HEK293 (cell line): Measurements from ENCODE around the gene ITGA7.

ENCODE experiments used
- BCL11B ChIP-seq: fragments of 450-650 bp; formaldehyde crosslinking; IDR thresholded peaks from 2 replicates; pipeline ENCODE4 v1.5.1; 2016; ENCODE audit warnings: low read depth, missing biosample characterization, missing genetic modification characterization
- GLI2 ChIP-seq: fragments of 450-650 bp; formaldehyde crosslinking; IDR thresholded peaks from 2 replicates; pipeline ENCODE4; 2017; ENCODE audit warnings: missing biosample characterization, missing genetic modification characterization, low read depth, borderline replicate concordance
- IKZF3 ChIP-seq: fragments of 450-650 bp; IDR thresholded peaks from 2 replicates; pipeline ENCODE4 v1.5.0; 2018; ENCODE audit warnings: missing biosample characterization, mild to moderate bottlenecking, missing genetic modification characterization, moderate library complexity
- KLF7 ChIP-seq: fragments of 450-650 bp; formaldehyde crosslinking; IDR thresholded peaks from 2 replicates; pipeline ENCODE4 v1.5.1; 2016; ENCODE audit warnings: missing biosample characterization, missing genetic modification characterization, borderline replicate concordance
- MYNN ChIP-seq: fragments of 450-650 bp; formaldehyde crosslinking; IDR thresholded peaks from 2 replicates; pipeline ENCODE4 v1.5.1; 2016; ENCODE audit warnings: missing biosample characterization, missing genetic modification characterization, borderline replicate concordance
- OSR2 ChIP-seq: fragments of 450-650 bp; formaldehyde crosslinking; IDR thresholded peaks from 2 replicates; pipeline ENCODE4 v1.5.1; 2016; ENCODE audit warnings: missing biosample characterization, missing genetic modification characterization
- PRDM4 ChIP-seq: fragments of 450-650 bp; formaldehyde crosslinking; IDR thresholded peaks from 2 replicates; pipeline ENCODE4 v1.5.1; 2017; ENCODE audit warnings: missing biosample characterization, missing genetic modification characterization
- SALL2 ChIP-seq: fragments of 450-650 bp; formaldehyde crosslinking; IDR thresholded peaks from 2 replicates; pipeline ENCODE4 v1.5.0; 2017; ENCODE audit warnings: missing biosample characterization, mild to moderate bottlenecking, missing genetic modification characterization, borderline replicate concordance
- SP3 ChIP-seq: fragments of 450-650 bp; formaldehyde crosslinking; IDR thresholded peaks from 2 replicates; pipeline ENCODE4 v1.5.1; 2016; ENCODE audit warnings: missing biosample characterization, missing genetic modification characterization
- TCF7L2 ChIP-seq: IDR thresholded peaks from 2 replicates; pipeline ENCODE4 v1.6.1; 2011; ENCODE audit warnings: low read depth, mild to moderate bottlenecking, inconsistent platforms, low read length, moderate library complexity, borderline replicate concordance
- YY1 ChIP-seq: fragments of 450-650 bp; formaldehyde crosslinking; IDR thresholded peaks from 2 replicates; pipeline ENCODE4 v1.5.1; 2018; ENCODE audit warnings: missing biosample characterization, missing genetic modification characterization
- ZBTB20 ChIP-seq: fragments of 450-650 bp; formaldehyde crosslinking; IDR thresholded peaks from 2 replicates; pipeline ENCODE4 v1.5.1; 2016; ENCODE audit warnings: missing biosample characterization, missing genetic modification characterization
- ZBTB21 ChIP-seq: fragments of 450-650 bp; formaldehyde crosslinking; IDR thresholded peaks from 2 replicates; pipeline ENCODE4 v1.5.1; 2017; ENCODE audit warnings: missing biosample characterization, missing genetic modification characterization
- ZFP3 ChIP-seq: fragments of 450-650 bp; formaldehyde crosslinking; IDR thresholded peaks from 2 replicates; pipeline ENCODE4 v1.5.1; 2016; ENCODE audit warnings: low read depth, missing biosample characterization, missing genetic modification characterization
- ZFP41 ChIP-seq: fragments of 450-650 bp; formaldehyde crosslinking; IDR thresholded peaks from 2 replicates; pipeline ENCODE4 v1.5.1; 2016; ENCODE audit warnings: missing biosample characterization, missing genetic modification characterization, borderline replicate concordance
- ZIC2 ChIP-seq: fragments of 450-650 bp; formaldehyde crosslinking; IDR thresholded peaks from 2 replicates; pipeline ENCODE4 v1.5.1; 2016; ENCODE audit warnings: missing biosample characterization, missing genetic modification characterization
- ZNF155 ChIP-seq: fragments of 450-650 bp; formaldehyde crosslinking; IDR thresholded peaks from 2 replicates; pipeline ENCODE4 v1.5.1; 2016; ENCODE audit warnings: missing biosample characterization, missing genetic modification characterization
- ZNF157 ChIP-seq: fragments of 450-650 bp; formaldehyde crosslinking; IDR thresholded peaks from 2 replicates; pipeline ENCODE4 v1.5.1; 2016; ENCODE audit warnings: missing biosample characterization, missing genetic modification characterization
- ZNF184 ChIP-seq: fragments of 450-650 bp; IDR thresholded peaks from 2 replicates; pipeline ENCODE4 v1.5.1; 2018; ENCODE audit warnings: missing biosample characterization, mild to moderate bottlenecking, missing genetic modification characterization
- ZNF19 ChIP-seq: fragments of 450-650 bp; formaldehyde crosslinking; IDR thresholded peaks from 2 replicates; pipeline ENCODE4; 2016; ENCODE audit warnings: missing biosample characterization, missing genetic modification characterization, low read depth
- ZNF214 ChIP-seq: fragments of 450-650 bp; formaldehyde crosslinking; IDR thresholded peaks from 2 replicates; pipeline ENCODE4 v1.5.1; 2017; ENCODE audit warnings: missing biosample characterization, mild to moderate bottlenecking, missing genetic modification characterization, borderline replicate concordance
- ZNF23 ChIP-seq: fragments of 450-650 bp; formaldehyde crosslinking; IDR thresholded peaks from 2 replicates; pipeline ENCODE4 v1.5.1; 2016; ENCODE audit warnings: missing biosample characterization, missing genetic modification characterization, borderline replicate concordance
- ZNF248 ChIP-seq: fragments of 450-650 bp; formaldehyde crosslinking; IDR thresholded peaks from 2 replicates; pipeline ENCODE4 v1.5.1; 2017; ENCODE audit warnings: missing biosample characterization, missing genetic modification characterization
- ZNF37A ChIP-seq: fragments of 450-650 bp; IDR thresholded peaks from 2 replicates; pipeline ENCODE4 v1.5.1; 2018; ENCODE audit warnings: missing biosample characterization, missing genetic modification characterization
- ZNF433 ChIP-seq: fragments of 450-650 bp; formaldehyde crosslinking; IDR thresholded peaks from 2 replicates; pipeline ENCODE4 v1.5.1; 2016; ENCODE audit warnings: missing biosample characterization, missing genetic modification characterization, low read depth
- ZNF501 ChIP-seq: fragments of 450-650 bp; formaldehyde crosslinking; IDR thresholded peaks from 2 replicates; pipeline ENCODE4 v1.5.1; 2016; ENCODE audit warnings: missing biosample characterization, missing genetic modification characterization
- ZNF510 ChIP-seq: fragments of 450-650 bp; formaldehyde crosslinking; IDR thresholded peaks from 2 replicates; pipeline ENCODE4 v1.5.1; 2018; ENCODE audit warnings: mild to moderate bottlenecking, missing genetic modification characterization, missing biosample characterization; ENCODE audit not compliant: insufficient replicate concordance
- ZNF529 ChIP-seq: fragments of 450-650 bp; formaldehyde crosslinking; IDR thresholded peaks from 2 replicates; pipeline ENCODE4 v1.5.1; 2017; ENCODE audit warnings: missing genetic modification characterization, missing biosample characterization; ENCODE audit not compliant: insufficient replicate concordance
- ZNF548 ChIP-seq: fragments of 450-650 bp; formaldehyde crosslinking; IDR thresholded peaks from 2 replicates; pipeline ENCODE4 v1.5.1; 2016; ENCODE audit warnings: missing biosample characterization, missing genetic modification characterization
- ZNF549 ChIP-seq: fragments of 450-650 bp; IDR thresholded peaks from 2 replicates; pipeline ENCODE4 v1.5.1; 2018; ENCODE audit warnings: missing biosample characterization, missing genetic modification characterization, mild to moderate bottlenecking, inconsistent platforms, moderate library complexity
- ZNF558 ChIP-seq: fragments of 450-650 bp; formaldehyde crosslinking; IDR thresholded peaks from 2 replicates; pipeline ENCODE4 v1.5.1; 2016; ENCODE audit warnings: missing biosample characterization, missing genetic modification characterization
- ZNF621 ChIP-seq: fragments of 450-650 bp; formaldehyde crosslinking; IDR thresholded peaks from 2 replicates; pipeline ENCODE4 v1.5.1; 2017; ENCODE audit warnings: missing biosample characterization, missing genetic modification characterization
- ZNF639 ChIP-seq: fragments of 450-650 bp; formaldehyde crosslinking; IDR thresholded peaks from 2 replicates; pipeline ENCODE4 v1.5.1; 2016; ENCODE audit warnings: missing biosample characterization, missing genetic modification characterization
- ZNF670 ChIP-seq: fragments of 450-650 bp; formaldehyde crosslinking; IDR thresholded peaks from 2 replicates; pipeline ENCODE4 v1.5.1; 2016; ENCODE audit warnings: missing biosample characterization, missing genetic modification characterization, low read depth
- ZNF747 ChIP-seq: fragments of 450-650 bp; formaldehyde crosslinking; IDR thresholded peaks from 2 replicates; pipeline ENCODE4 v1.5.1; 2016; ENCODE audit warnings: missing biosample characterization, missing genetic modification characterization
- ZNF768 ChIP-seq: fragments of 450-650 bp; formaldehyde crosslinking; IDR thresholded peaks from 2 replicates; pipeline ENCODE4 v1.5.1; 2018; ENCODE audit warnings: missing biosample characterization, mild to moderate bottlenecking, missing genetic modification characterization
- ZNF785 ChIP-seq: fragments of 450-650 bp; formaldehyde crosslinking; IDR thresholded peaks from 2 replicates; pipeline ENCODE4 v1.5.1; 2016; ENCODE audit warnings: missing biosample characterization, missing genetic modification characterization
- ZNF830 ChIP-seq: fragments of 450-650 bp; IDR thresholded peaks from 2 replicates; pipeline ENCODE4 v1.5.0; 2018; ENCODE audit warnings: missing biosample characterization, missing genetic modification characterization, low read depth, mild to moderate bottlenecking, moderate library complexity
- ZNF837 ChIP-seq: fragments of 450-650 bp; formaldehyde crosslinking; IDR thresholded peaks from 2 replicates; pipeline ENCODE4 v1.5.1; 2016; ENCODE audit warnings: missing biosample characterization, missing genetic modification characterization
- ZSCAN16 ChIP-seq: fragments of 450-650 bp; formaldehyde crosslinking; IDR thresholded peaks from 2 replicates; pipeline ENCODE4 v1.5.1; 2016; ENCODE audit warnings: missing biosample characterization, missing genetic modification characterization

Gene ITGA7

GRCh38 chr12:55736780-55737580, 29.3 kb upstream of the ITGA7 start (continued):
- TF ChIP-seq ZIC2 (tag by site-specific recombination) (peak; percentile 69), OSR2 (tag by site-specific recombination) (no peak), ZNF19 (tag by site-specific recombination) (no peak), YY1 (tag by site-specific recombination) (no peak), ZNF639 (tag by site-specific recombination) (no peak), ZFP3 (no peak), ZNF184 (tag by site-specific recombination) (no peak), ZNF558 (tag by site-specific recombination) (no peak), ZNF37A (tag by site-specific recombination) (no peak), ZNF768 (tag by site-specific recombination) (no peak), ZNF248 (tag by site-specific recombination) (no peak), ZNF747 (tag by site-specific recombination) (no peak), KLF7 (no peak), ZNF548 (tag by site-specific recombination) (no peak), BCL11B (tag by site-specific recombination) (no peak), ZNF155 (tag by site-specific recombination) (no peak), ZFP41 (tag by site-specific recombination) (no peak), ZNF433 (tag by site-specific recombination) (no peak), ZNF529 (tag by site-specific recombination) (no peak), TCF7L2 (no peak), MYNN (tag by site-specific recombination) (no peak), PRDM4 (tag by site-specific recombination) (no peak), ZNF549 (tag by site-specific recombination) (no peak), ZNF157 (no peak), SALL2 (tag by site-specific recombination) (no peak), SP3 (tag by site-specific recombination) (no peak), ZNF501 (tag by site-specific recombination) (peak; percentile 79; the same call in 1 of the 2 replicates), ZNF670 (no peak), ZBTB21 (no peak), ZNF785 (tag by site-specific recombination) (no peak), ZSCAN16 (no peak), ZBTB20 (tag by site-specific recombination) (no peak; the same call in 1 of the 2 replicates), ZNF510 (no peak), ZNF23 (tag by site-specific recombination) (no peak), ZNF830 (no peak), GLI2 (no peak), ZNF621 (no peak), ZNF214 (tag by site-specific recombination) (no peak), IKZF3 (tag by site-specific recombination) (peak; percentile 85), ZNF837 (tag by site-specific recombination) (no peak)
